Renal cortex interstitium (tissue), 11 donors: ENCODE measurements around the gene ZSWIM6. TPM values are rescaled to one million over a fixed set of nuclear protein-coding genes. Genes with fewer than 3 reads are reported as not detected.
A peak's percentile ranks its signal among the peaks of the same experiment; 100 is the strongest.
"Not testable (repeated sequence)": the region's sequence is repeated elsewhere in the genome, so short reads cannot be mapped to it uniquely, and the experiment has no call there.

Experiments
- DNase-seq, 11 donors: peaks; one replicate each; pipeline ENCODE4 v3.0.0-alpha.2; 2013; ENCODE audit warnings: low read depth in 9 of 11, low spot score in 4 of 11; ENCODE audit errors: extremely low read depth in 1 of 11
- polyA plus RNA-seq, 3 donors: library from polyadenylated mRNA; unstranded; fragments of 120-200 nt; gene quantifications; one replicate each; pipeline ENCODE4 v1.2.1, GENCODE V29; 2013; ENCODE audit not compliant: insufficient read length in 3 of 3

ZSWIM6 gene
- polyA plus RNA-seq, 3 donors = 26.8 to 30.5 (median 29.5) TPM

DNA sequence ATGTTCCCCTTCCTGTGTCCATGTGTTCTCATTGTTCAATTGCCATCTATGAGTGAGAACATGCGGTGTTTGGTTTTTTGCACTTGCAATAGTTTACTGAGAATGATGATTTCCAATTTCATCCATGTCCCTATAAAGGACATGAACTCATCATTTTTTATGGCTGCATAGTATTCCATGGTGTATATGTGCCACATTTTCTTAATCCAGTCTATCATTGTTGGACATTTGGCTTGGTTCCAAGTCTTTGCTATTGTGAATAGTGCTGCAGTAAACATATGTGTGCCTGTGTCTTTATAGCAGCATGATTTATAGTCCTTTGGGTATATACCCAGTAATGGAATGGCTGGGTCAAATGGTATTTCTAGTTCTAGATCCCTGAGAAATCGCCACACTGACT, 81.1 kb downstream of the ZSWIM6 start:
- not testable (repeated sequence) for DNase-seq

DNA sequence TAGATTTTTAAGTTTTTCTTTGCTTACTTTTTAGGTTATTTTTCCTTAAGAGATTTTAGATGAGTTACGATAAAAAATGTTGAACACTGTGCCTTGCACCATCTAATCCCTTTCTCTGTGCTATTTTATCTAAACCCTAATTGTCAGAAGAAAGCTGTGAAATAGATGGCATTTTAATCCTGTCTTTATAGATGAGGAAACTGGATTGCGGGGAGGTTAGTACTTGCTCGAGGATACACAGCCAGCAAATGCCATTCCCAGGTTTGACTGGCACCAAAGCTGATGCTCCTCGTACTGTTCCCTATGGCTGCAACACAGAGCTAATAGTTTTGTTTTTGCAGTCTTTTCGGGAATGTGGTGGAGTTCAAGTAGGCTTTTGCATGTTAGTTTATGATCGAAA, 82.7 kb downstream of the ZSWIM6 start:
- no peak for DNase-seq

- no peak for DNase-seq
These were observed 84.0 kb downstream of the ZSWIM6 start for GRCh38 chr5:61416010-61416409.

DNA sequence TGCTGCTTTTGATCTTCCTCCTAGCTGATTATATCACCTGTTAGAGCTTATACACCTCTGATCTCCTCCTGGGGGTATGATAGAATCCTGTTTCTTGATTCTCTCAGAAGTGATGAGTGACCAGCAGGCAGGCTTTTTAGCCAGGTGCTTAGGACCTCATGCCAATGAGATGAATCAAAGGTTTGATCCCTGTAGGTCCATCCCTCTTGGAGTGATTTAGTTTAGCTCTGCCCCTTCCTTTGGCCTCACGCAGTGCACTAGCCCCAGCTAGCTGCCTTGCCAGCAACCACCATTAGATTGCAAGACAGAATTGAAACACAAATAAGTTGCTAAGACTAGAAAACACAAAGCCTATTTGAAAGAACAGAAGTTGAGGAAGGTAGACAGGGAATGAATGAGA, 84.4 kb downstream of the ZSWIM6 start:
- DNase-seq = no peak

GRCh38 chr5:61417340-61417739, 85.3 kb downstream of the ZSWIM6 start:
- DNase-seq = no peak

GRCh38 chr5:61417851-61418250, 85.8 kb downstream of the ZSWIM6 start:
- no peak for DNase-seq

DNA sequence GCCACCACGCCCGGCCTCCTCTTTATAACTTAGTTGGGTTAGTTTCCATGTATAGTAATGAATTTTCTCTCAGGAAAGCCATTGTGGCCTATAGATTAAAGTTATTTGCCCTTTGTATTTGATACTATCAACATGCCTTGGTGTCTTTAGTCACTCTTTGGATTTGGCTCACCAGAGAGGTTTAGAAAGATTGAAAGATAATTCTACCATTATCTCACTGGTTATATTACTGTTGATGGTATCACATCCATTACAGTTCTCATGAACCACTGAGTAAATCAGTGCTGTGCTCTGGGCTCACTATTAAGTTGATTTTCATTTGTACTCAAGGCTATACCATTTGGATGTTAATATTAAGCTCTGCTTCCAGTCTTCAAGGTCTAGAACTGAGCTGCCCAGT, 87.0 kb downstream of the ZSWIM6 start:
- DNase-seq = no peak

- DNase-seq = no peak
These were observed 88.0 kb downstream of the ZSWIM6 start for GRCh38 chr5:61420016-61420415.

GRCh38 chr5:61421262-61421661, 89.2 kb downstream of the ZSWIM6 start:
- DNase-seq = not testable (repeated sequence)

DNA sequence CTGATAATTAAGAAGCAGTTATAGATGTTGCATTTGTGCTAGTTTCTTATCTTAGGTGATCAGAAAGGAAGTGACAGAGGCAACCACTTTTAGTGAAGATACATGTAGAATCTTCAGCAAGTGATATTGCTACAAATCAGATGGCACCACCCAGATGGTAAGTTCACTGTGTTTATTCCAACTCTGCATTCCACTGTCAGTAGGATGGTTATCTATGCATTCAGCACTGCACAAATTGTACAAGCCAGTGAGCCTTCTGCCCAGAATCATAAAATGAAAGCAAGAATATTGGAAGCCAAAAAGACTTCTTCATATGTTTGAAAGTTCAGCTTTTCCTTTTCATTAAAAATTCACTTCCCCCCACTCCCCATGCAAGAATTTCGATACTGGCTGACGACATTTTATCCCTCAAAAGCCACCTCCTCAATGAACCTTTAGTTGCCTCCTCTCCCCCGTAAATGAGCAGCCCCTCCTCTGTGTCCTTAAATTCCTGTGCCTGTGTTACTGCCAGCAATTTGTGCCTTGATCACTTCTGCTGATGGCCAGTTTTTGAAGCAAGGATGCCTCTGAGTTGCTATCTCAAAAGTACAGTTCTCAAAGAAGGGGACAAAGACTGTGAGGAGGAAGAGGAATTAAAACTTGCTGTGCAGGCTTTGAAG, 91.6 kb downstream of the ZSWIM6 start:
- DNase-seq = no peak

- no peak for DNase-seq
These were observed 93.9 kb downstream of the ZSWIM6 start for GRCh38 chr5:61425918-61426317.

GRCh38 chr5:61429906-61430305, 97.8 kb downstream of the ZSWIM6 start:
- DNase-seq = no peak

- DNase-seq = peak in 1 of 11 donors; percentile 37
These were observed 100.0 kb downstream of the ZSWIM6 start for GRCh38 chr5:61431923-61432620.

DNA sequence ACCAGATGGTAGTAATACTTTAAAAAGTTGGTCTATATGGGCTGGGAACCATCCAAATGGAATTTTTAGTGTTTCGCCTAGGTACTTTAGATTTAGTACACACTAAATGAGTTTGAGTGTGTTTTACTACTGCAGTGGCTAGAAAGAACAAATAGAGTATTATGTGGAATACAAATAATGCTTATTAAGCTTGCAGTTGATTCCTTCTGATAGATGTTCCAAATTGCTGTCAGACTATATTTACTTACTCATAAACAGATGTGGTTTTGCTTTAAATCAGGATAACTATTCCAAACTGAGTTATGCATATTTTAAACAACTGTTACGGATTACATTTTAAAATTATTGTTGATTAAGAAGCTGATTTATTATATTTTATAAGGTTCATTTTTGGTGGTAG, 103.3 kb downstream of the ZSWIM6 start:
- no peak for DNase-seq

DNA sequence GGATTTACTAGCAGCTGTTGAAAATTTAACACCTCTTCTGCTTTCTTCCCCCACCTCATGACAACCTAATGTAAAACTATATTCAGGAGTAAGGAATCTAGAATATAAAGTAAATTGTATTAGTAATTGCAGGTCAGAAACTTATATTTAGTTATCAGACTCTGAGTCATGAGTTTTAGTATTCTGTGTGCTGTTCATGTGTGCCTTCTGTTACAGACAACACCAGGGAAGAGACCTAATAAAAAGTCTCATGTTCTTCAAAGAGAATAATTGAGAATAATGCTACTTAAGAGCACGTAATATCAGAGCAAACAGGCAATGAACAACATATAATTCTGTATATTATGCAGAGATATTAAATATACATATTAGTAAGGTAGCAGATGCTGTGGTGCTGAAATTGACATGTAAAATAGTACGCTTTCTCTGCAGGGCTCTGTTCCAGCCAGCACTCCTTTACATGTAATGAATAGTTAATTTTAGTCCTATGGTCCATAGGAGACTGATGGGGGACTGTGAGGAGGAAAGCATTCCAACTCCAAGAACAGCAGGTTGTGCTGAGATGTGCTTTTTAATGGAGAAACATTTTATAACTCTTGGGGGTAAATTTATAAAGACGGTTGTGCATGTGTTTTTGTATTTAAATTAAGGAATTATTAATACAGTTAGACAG, 106.4 kb downstream of the ZSWIM6 start:
- no peak for DNase-seq

- no peak for DNase-seq
These were observed 108.0 kb downstream of the ZSWIM6 start for GRCh38 chr5:61440086-61440485.

DNA sequence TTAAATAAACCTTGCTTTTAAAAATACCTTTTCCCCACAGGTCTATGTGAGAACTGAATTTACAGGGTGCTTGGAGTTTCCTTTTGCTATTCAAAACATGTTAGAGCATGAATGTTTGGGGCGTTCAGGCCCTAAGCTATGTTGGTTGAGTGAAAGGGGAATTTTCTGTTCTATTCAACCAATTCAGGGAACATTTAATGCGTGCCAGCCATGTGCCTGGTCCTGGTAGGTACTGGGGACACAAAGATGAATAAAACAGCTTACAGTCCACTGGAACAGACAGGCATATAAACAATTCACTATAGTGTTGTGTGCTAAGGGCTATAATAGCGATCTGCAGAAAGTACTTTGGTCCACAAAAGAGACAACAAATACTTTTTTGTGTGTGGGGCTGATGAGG, 108.5 kb downstream of the ZSWIM6 start:
- no peak for DNase-seq

DNA sequence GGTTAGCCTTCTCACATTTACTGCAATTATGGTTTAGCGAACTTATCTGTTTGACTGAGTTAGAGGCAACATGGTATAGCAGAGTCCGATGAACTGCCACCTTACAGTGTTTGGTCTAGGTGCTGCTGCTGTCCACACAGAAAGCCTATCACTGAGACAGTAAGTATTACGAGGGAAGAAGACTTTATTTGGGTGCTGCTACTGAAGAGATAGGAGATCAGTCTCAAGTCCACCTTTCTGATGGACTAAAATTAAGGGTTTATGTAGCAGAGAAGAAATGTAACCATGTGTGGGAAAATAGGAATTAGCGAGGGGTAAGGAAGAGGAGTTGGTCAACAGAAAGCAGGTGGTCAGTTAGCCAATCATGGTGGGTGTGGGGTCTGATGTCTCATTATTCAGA, 109.7 kb downstream of the ZSWIM6 start:
- DNase-seq = no peak

- no peak for DNase-seq
These were observed 115.9 kb downstream of the ZSWIM6 start for GRCh38 chr5:61447780-61448495.
